ENCODE data around the gene CMTM2. TPM values are rescaled to one million over a fixed set of nuclear protein-coding genes. Genes with fewer than 3 reads are reported as not detected.
A peak's percentile ranks its signal among the peaks of the same experiment; 100 is the strongest.

The CMTM2 gene
- total and polyA plus RNA-seq, 12 donors: 0.17 to 0.80 (median 0.55) TPM; not detected in 9

DNA sequence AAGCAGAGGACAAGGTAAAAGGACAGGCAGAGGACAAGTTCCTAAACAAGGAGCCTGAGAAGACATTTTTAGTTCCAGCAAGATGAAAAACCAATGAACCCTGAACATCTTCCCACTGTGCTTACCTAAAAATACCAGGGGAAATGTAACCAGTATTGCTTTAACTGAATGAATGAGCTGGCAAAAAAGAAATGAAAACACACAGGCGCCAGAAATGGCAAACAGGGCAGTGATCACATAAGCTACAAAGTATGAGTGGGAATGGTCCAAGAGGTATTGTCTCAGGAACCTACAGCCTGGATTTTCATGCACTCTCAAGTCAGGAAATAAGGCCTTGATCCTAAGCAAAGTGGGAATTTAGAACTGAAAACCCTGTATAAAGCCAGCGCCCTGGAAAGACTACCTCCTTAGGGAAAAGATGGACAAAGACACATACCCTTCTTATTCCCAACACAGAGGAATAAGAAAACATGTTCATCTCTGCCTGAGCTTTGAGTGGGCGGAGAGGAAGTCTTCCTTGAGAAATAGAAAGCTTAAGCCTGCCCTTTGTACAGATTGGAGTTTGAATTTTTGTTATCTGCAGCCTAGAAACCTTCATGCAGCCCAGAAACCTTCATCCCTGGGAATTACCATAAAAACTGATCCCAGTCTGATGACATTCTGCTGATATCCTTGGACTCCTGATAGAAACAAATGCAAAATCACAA is 2.1 kb downstream of the CMTM2 start:
- WGBS, 4 donors: 84 to 90% (median 85%) methylated on average over 3 of the region's 3 CpGs
- Histone ChIP-seq H3K27ac (no peak overlapping the region), H3K27me3 (no peaks in the 10 kb centered on the region), H3K4me1 (replicated peaks in 1 of 2) (peaks cover 10 to 19% of the 10 kb centered on the region in 2 donors), H3K36me3 (replicated peaks in 1 of 2) (no peaks in the 10 kb centered on the region), H3K9me3 (replicated peaks in 1 of 3) (no peaks in the 10 kb centered on the region), H3K4me3 (no peak overlapping the region)
- DNase-seq: no peak
- no peak for TF ChIP-seq POLR2A (IDR thresholded peaks at IDR 0.05)
- TF ChIP-seq, protein P1, sequence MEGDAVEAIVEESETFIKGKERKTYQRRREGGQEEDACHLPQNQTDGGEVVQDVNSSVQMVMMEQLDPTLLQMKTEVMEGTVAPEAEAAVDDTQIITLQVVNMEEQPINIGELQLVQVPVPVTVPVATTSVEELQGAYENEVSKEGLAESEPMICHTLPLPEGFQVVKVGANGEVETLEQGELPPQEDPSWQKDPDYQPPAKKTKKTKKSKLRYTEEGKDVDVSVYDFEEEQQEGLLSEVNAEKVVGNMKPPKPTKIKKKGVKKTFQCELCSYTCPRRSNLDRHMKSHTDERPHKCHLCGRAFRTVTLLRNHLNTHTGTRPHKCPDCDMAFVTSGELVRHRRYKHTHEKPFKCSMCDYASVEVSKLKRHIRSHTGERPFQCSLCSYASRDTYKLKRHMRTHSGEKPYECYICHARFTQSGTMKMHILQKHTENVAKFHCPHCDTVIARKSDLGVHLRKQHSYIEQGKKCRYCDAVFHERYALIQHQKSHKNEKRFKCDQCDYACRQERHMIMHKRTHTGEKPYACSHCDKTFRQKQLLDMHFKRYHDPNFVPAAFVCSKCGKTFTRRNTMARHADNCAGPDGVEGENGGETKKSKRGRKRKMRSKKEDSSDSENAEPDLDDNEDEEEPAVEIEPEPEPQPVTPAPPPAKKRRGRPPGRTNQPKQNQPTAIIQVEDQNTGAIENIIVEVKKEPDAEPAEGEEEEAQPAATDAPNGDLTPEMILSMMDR (IDR thresholded peaks at IDR 0.05): no peak
- intact Hi-C loops (cut with DNase I): no loop called here

DNA sequence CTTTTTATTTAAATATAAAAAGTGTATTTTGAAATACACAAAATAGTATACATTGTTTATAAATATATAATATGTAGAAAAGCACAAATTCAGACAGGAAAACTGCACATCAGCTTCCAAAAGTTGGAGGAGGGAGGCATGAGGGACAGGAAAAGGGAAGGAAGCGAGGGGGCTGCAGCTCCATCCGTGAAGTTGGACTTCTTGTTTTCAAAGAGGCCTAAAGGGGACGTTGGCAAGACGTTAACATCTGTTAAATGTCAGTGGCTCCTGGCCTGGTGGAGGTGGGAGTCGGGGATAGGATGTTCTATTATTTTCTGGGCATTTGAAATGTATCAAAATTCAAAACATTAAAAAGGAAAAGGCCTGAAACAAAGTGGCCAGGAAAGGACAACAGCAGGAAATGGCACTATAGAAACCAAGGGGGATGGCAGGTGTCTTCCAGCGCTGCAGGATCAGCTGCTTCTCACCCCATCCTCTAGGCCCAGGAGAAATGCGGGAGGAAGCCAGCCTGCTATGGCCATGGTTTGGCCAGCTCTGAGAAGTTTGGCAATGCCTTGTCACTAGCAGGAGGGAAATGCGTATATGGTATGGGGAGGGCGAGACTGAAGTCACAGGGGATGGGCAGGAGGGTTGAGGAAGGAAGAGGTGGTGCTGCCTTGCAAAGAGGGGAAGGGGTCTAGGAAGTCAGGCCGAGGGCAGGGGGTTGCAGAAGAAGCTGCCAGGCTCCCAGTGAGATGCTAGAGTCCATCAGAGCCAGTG is 6.4 kb downstream of the CMTM2 start:
- H3K9me3 ChIP-seq (replicated peaks in 1 of 3): no peaks in the 10 kb centered on the region
- H3K27ac ChIP-seq: no peak overlapping the region
- H3K4me1 ChIP-seq (replicated peaks in 1 of 2): peaks cover 0 to 8% of the 10 kb centered on the region in 2 donors
- intact Hi-C loops (cut with DNase I): no loop called here
- no peak overlapping the region for H3K4me3 ChIP-seq
- no peaks in the 10 kb centered on the region for H3K36me3 ChIP-seq (replicated peaks in 1 of 2)
- TF ChIP-seq POLR2A (IDR thresholded peaks at IDR 0.05): no peak
- TF ChIP-seq, protein P1 (IDR thresholded peaks at IDR 0.05): no peak
- peak in 1 of 7 donors; percentile 30 for DNase-seq
- H3K27me3 ChIP-seq: no peaks in the 10 kb centered on the region
- WGBS, 4 donors: 61 to 71% (median 68%) methylated on average over 10 of the region's 10 CpGs

DNA sequence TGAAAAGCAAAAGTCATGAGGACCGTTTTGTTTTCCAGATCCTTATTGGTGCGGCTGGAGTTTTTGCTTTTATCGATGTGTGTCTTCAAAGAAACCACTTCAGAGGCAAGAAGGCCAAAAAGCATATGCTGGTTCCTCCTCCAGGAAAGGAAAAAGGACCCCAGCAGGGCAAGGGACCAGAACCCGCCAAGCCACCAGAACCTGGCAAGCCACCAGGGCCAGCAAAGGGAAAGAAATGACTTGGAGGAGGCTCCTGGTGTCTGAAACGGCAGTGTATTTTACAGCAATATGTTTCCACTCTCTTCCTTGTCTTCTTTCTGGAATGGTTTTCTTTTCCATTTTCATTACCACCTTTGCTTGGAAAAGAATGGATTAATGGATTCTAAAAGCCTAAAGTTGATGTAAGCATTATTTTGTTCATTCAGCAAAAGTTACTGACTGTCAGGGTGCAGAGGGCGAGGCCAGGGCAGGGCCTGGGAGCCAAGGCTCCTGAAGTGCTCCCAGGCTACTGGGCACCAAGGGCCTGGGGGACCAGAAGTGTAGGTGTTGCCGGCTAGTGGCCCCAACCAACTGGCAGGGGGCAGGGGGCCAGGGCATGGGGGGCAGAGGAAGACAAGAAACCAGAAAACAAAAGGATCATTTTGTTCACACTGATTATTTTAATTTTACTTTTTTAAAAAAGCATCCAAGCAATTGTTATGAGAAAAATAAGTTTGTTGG is 8.8 kb downstream of the CMTM2 start:
- Histone ChIP-seq H3K9me3 (replicated peaks in 1 of 3) (no peaks in the 10 kb centered on the region), H3K36me3 (replicated peaks in 1 of 2) (no peaks in the 10 kb centered on the region), H3K4me3 (no peak overlapping the region), H3K4me1 (replicated peaks in 1 of 2) (peaks cover 0 to 8% of the 10 kb centered on the region in 2 donors), H3K27ac (no peak overlapping the region), H3K27me3 (no peaks in the 10 kb centered on the region)
- 69 to 77% (median 75%) methylated on average over 7 of the region's 7 CpGs for WGBS, 4 donors
- TF ChIP-seq POLR2A (IDR thresholded peaks at IDR 0.05): no peak
- TF ChIP-seq, protein P1 (IDR thresholded peaks at IDR 0.05): no peak
- intact Hi-C loops (cut with DNase I): no loop called here
- no peak for DNase-seq
